ENCODE measurements around the gene HS6ST3. TPM values are rescaled to one million over a fixed set of nuclear protein-coding genes. Genes with fewer than 3 reads are reported as not detected.

HS6ST3 gene
- total and polyA plus RNA-seq, 2 donors from 2014 or later = 0.47 to 1.2 TPM

DNA sequence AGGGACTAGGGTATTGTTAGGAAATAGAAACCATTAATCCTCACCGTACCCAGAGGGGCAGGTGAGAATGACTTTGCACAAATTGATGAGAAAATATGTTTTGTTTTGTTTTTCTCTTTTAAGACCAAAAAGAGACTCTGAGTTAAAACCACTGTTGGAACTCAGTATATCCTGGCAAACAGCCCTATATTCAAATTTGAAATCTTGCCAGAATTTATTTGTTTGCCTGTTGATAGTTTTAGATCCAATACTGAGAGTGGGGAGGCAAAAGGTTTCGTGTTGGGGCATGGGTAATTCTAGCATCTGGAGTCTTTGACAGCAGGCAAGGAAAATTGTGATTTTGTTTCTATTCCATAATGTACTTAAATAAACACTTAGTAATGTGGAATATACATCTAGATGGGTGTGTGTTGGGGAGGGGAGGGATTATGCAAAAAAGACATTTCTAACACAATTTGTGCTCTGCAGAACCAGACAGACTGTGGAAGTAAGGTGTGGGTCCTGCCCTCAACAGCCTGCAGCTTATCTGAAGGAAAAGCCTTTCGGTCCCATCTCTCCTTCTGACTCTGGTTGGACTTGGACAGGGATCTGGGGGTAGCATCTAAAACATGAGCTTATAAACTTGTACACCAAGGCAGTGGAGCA lies 713.7 kb downstream of the HS6ST3 start:
- no peaks in the 10 kb centered on the region for H3K36me3 ChIP-seq (ENCODE audit: control insufficient read depth in 2 of 3, insufficient read depth in 3 of 3, low read length in 3 of 3)
- FAIRE-seq = no peak
- no peaks in the 10 kb centered on the region for H3K4me1 ChIP-seq (ENCODE audit: control insufficient read depth in 2 of 3, insufficient read depth in 2 of 3, low read depth in 1 of 3, low read length in 3 of 3)
- H3K4me3 ChIP-seq (ENCODE audit: low read length in 3 of 3) = no peak overlapping the region
- TF ChIP-seq, protein P1, sequence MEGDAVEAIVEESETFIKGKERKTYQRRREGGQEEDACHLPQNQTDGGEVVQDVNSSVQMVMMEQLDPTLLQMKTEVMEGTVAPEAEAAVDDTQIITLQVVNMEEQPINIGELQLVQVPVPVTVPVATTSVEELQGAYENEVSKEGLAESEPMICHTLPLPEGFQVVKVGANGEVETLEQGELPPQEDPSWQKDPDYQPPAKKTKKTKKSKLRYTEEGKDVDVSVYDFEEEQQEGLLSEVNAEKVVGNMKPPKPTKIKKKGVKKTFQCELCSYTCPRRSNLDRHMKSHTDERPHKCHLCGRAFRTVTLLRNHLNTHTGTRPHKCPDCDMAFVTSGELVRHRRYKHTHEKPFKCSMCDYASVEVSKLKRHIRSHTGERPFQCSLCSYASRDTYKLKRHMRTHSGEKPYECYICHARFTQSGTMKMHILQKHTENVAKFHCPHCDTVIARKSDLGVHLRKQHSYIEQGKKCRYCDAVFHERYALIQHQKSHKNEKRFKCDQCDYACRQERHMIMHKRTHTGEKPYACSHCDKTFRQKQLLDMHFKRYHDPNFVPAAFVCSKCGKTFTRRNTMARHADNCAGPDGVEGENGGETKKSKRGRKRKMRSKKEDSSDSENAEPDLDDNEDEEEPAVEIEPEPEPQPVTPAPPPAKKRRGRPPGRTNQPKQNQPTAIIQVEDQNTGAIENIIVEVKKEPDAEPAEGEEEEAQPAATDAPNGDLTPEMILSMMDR (IDR thresholded peaks at IDR 0.05; ENCODE audit: borderline replicate concordance, extremely low read depth, insufficient read depth) = no peak
- no peaks in the 10 kb centered on the region for H3K27me3 ChIP-seq (ENCODE audit: control insufficient read depth, insufficient read depth, low read length)
- DNase-seq = no peak
- H3K27ac ChIP-seq (ENCODE audit: low read depth in 2 of 2, low read length in 2 of 2) = no peak overlapping the region
- intact Hi-C loops (cut with DNase I) = no loop called here
- H3K9me3 ChIP-seq (ENCODE audit: control insufficient read depth in 2 of 3, insufficient read depth in 1 of 3, low read length in 3 of 3) = no peaks in the 10 kb centered on the region
- no peak overlapping the region for H3K9ac ChIP-seq (ENCODE audit: low read length in 3 of 3)

DNA sequence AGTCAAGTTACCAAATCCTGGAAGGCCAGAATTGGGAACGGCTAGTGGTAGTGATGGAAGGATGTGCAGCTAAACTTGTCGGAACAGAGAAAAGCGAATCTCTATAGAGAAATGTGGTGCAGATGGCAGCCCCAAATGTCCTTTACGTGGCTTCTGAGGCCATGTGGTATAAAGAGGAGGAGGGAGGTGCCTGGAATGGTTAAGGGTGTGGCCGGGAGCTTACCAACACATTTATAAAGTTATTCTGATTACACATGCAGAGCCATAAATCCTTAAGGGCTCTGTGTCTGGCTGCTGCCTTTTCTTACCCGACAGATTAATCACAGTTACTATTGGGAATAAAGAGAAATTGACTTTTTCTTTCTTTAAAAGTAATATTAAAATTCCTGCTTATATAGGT lies 714.3 kb downstream of the HS6ST3 start:
- no peaks in the 10 kb centered on the region for H3K27me3 ChIP-seq (ENCODE audit: control insufficient read depth, insufficient read depth, low read length)
- no peak for FAIRE-seq
- H3K27ac ChIP-seq (ENCODE audit: low read depth in 2 of 2, low read length in 2 of 2) = no peak overlapping the region
- no peaks in the 10 kb centered on the region for H3K4me1 ChIP-seq (ENCODE audit: control insufficient read depth in 2 of 3, insufficient read depth in 2 of 3, low read depth in 1 of 3, low read length in 3 of 3)
- H3K36me3 ChIP-seq (ENCODE audit: control insufficient read depth in 2 of 3, insufficient read depth in 3 of 3, low read length in 3 of 3) = no peaks in the 10 kb centered on the region
- H3K9ac ChIP-seq (ENCODE audit: low read length in 3 of 3) = no peak overlapping the region
- TF ChIP-seq, protein P1 (IDR thresholded peaks at IDR 0.05; ENCODE audit: borderline replicate concordance, extremely low read depth, insufficient read depth) = no peak
- intact Hi-C loops (cut with DNase I) = no loop called here
- DNase-seq = no peak
- H3K9me3 ChIP-seq (ENCODE audit: control insufficient read depth in 2 of 3, insufficient read depth in 1 of 3, low read length in 3 of 3) = no peaks in the 10 kb centered on the region
- H3K4me3 ChIP-seq (ENCODE audit: low read length in 3 of 3) = no peak overlapping the region

DNA sequence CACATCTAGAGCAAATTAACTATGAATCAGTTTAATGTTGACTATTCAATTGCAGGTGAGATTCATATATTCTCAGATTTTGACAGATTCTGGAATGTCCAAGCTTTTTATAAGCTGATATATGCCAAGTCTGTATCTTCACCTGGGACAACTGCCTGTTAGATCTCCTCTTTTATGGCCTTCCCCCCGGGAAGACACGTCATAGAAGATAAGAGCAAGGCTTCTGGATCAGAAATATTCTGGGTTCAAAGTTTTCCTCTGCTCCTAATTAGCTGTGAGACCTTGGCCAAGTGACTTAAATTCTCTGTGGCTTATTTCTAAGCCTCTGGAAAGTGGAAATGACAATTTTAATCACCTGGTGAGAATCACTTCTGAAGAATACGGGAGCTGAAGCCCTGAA lies 716.8 kb downstream of the HS6ST3 start:
- H3K27ac ChIP-seq (ENCODE audit: low read depth in 2 of 2, low read length in 2 of 2) = no peak overlapping the region
- no peak overlapping the region for H3K9ac ChIP-seq (ENCODE audit: low read length in 3 of 3)
- H3K9me3 ChIP-seq (ENCODE audit: control insufficient read depth in 2 of 3, insufficient read depth in 1 of 3, low read length in 3 of 3) = no peaks in the 10 kb centered on the region
- H3K4me3 ChIP-seq (ENCODE audit: low read length in 3 of 3) = no peak overlapping the region
- intact Hi-C loops (cut with DNase I) = no loop called here
- no peaks in the 10 kb centered on the region for H3K27me3 ChIP-seq (ENCODE audit: control insufficient read depth, insufficient read depth, low read length)
- FAIRE-seq = no peak
- no peak for DNase-seq
- TF ChIP-seq, protein P1 (IDR thresholded peaks at IDR 0.05; ENCODE audit: borderline replicate concordance, extremely low read depth, insufficient read depth) = no peak
- H3K4me1 ChIP-seq (ENCODE audit: control insufficient read depth in 2 of 3, insufficient read depth in 2 of 3, low read depth in 1 of 3, low read length in 3 of 3) = no peaks in the 10 kb centered on the region
- no peaks in the 10 kb centered on the region for H3K36me3 ChIP-seq (ENCODE audit: control insufficient read depth in 2 of 3, insufficient read depth in 3 of 3, low read length in 3 of 3)
